Panc1 (cell line): Measurements from ENCODE around the gene BICDL2. TPM values are rescaled to one million over a fixed set of nuclear protein-coding genes. Genes with fewer than 3 reads are reported as not detected.

ENCODE experiments used
- ATAC-seq: fragments of 200-7000 bp; cut with Tn5 transposase; 2 replicates; pipeline ENCODE4 v1.9.1; 2020; ENCODE audit warnings: mild to moderate bottlenecking, moderate library complexity
- BruUV-seq: library from RNA; stranded (reverse); fragments of 400-500 nt; replicated peaks from 2 replicates; lab custom pipeline; 2021; lab: Mats Ljungman, UMichigan
- CTCF ChIA-PET: fragments of 300-600 bp; sonication (Branson Sonifier 250); formaldehyde crosslinking; loops from one replicate; lab custom pipeline; 2022; ENCODE audit warnings: antibody characterized with exemption; lab: Charles Lee
- POLR2A ChIA-PET: fragments of 300-600 bp; sonication (Branson Sonifier 250); formaldehyde crosslinking; loops from one replicate; lab custom pipeline; 2022; ENCODE audit warnings: antibody characterized with exemption; lab: Charles Lee
- DNase-seq: peaks from one replicate; pipeline ENCODE4 v3.0.0-alpha.2; 2010; ENCODE audit warnings: low read depth, low spot score
- H3K27ac ChIP-seq: 2 replicates; pipeline ENCODE4 v1.5.1; 2011; ENCODE audit warnings: mild to moderate bottlenecking, low read length, inconsistent platforms
- H3K27me3 ChIP-seq: fragments of 200-500 bp; sonication (Bioruptor generic); 2 replicates; pipeline ENCODE4 v1.6.0; 2014; ENCODE audit warnings: low read length, inconsistent platforms; ENCODE audit not compliant: control insufficient read depth, insufficient read depth
- H3K36me3 ChIP-seq: fragments of 200-500 bp; sonication (Bioruptor generic); 2 replicates; pipeline ENCODE4 v1.5.1; 2014; ENCODE audit warnings: inconsistent platforms, mild to moderate bottlenecking, low read length, moderate library complexity; ENCODE audit not compliant: control insufficient read depth, insufficient read depth
- H3K4me1 ChIP-seq: 2 replicates; pipeline ENCODE4 v1.5.1; 2011; ENCODE audit warnings: inconsistent platforms, mild to moderate bottlenecking, low read length, moderate library complexity; ENCODE audit not compliant: control insufficient read depth, insufficient read depth
- H3K4me3 ChIP-seq, 2 experiments: 2 replicates each; pipeline ENCODE4 v1.5.1; 2011 to 2012; ENCODE audit warnings: low read depth in 2 of 2, low read length in 2 of 2, mild to moderate bottlenecking in 2 of 2, inconsistent platforms in 1 of 2, moderate library complexity in 1 of 2
- H3K9me3 ChIP-seq: fragments of 200-500 bp; sonication (Bioruptor generic); 2 replicates; pipeline ENCODE4 v1.5.1; 2014; ENCODE audit warnings: low read depth, mild to moderate bottlenecking, inconsistent platforms, low read length, moderate library complexity; ENCODE audit not compliant: control insufficient read depth, insufficient read depth
- CTCF ChIP-seq: fragments of 450-650 bp; IDR thresholded peaks from 2 replicates; pipeline ENCODE4 v1.5.1; 2017; ENCODE audit warnings: mild to moderate bottlenecking
- POLR2AphosphoS5 ChIP-seq: IDR thresholded peaks from 2 replicates; pipeline ENCODE4 v1.6.1; 2012; ENCODE audit warnings: mild to moderate bottlenecking, low read depth, low read length, moderate library complexity
- REST ChIP-seq, 2 experiments: IDR thresholded peaks; 2 replicates each; pipeline ENCODE4 v1.6.1; 2011 to 2012; ENCODE audit warnings: low read depth in 2 of 2, control low read depth in 1 of 2, low read length in 1 of 2, mild to moderate bottlenecking in 1 of 2, moderate library complexity in 1 of 2; ENCODE audit not compliant: insufficient read depth in 1 of 2
- SIN3A ChIP-seq: IDR thresholded peaks from 2 replicates; pipeline ENCODE4 v1.6.1; 2012; ENCODE audit warnings: low read depth, mild to moderate bottlenecking, low read length, moderate library complexity, borderline replicate concordance; ENCODE audit not compliant: insufficient read depth
- TCF7L2 ChIP-seq: IDR thresholded peaks from 2 replicates; pipeline ENCODE4 v1.6.1; 2011; ENCODE audit warnings: mild to moderate bottlenecking, low read depth, low read length, inconsistent platforms
- in situ Hi-C: cut with HindIII; loops from 2 replicates; pipeline ENCODE4 v1.10.0; 2016; ENCODE audit warnings: low sequenced_read_pairs, low pct_unique_long_range_greater_than_20kb
- intact Hi-C: fragments of 100-400 bp; cut with micrococcal nuclease; formaldehyde crosslinking; loops from one replicate; pipeline ENCODE4 v1.10.0; 2022; ENCODE audit not compliant: unreplicated experiment
- total RNA-seq: library from RNA; stranded (reverse); gene quantifications from one replicate; pipeline ENCODE4 v1.2.1, GENCODE V29; 2021; ENCODE audit not compliant: unreplicated experiment

BICDL2 gene
- total RNA-seq, 1 experiment from 2014 or later = 0.21 TPM

GRCh38 chr16:3017794-3018506 lies 18.8 kb downstream of the BICDL2 start, which contains the start of gene CLDN6:
TSS of gene CLDN6 (minus strand) at chr16:3018183. CDS start at chr16:3016021, 2,162 bp downstream.
- H3K36me3 ChIP-seq = peaks cover 9% of the 10 kb centered on the region
- BruUV-seq = no TSS peak
- no peak within 1 kb of the TSS for H3K4me3 ChIP-seq
- TF ChIP-seq POLR2AphosphoS5 (no peak), CTCF (peak; percentile 16; the same call in 1 of the 2 replicates)
- H3K4me1 ChIP-seq = peaks cover 18% of the 10 kb centered on the region
- in situ Hi-C loops (no loop called here), intact Hi-C loops (no loop called here)
- ChIA-PET CTCF (interaction anchor here (1.0 kb wide), 1 partner anchor 10 kb away, joined by 3 read pairs; no protein-coding TSS in a partner anchor), POLR2A (no interaction called here)
- DNase-seq (no peak), ATAC-seq (no peak)
- no peaks in the 10 kb centered on the region for H3K27me3 ChIP-seq
- H3K9me3 ChIP-seq = no peaks in the 10 kb centered on the region
- H3K27ac ChIP-seq = no peak within 1 kb of the TSS

DNA sequence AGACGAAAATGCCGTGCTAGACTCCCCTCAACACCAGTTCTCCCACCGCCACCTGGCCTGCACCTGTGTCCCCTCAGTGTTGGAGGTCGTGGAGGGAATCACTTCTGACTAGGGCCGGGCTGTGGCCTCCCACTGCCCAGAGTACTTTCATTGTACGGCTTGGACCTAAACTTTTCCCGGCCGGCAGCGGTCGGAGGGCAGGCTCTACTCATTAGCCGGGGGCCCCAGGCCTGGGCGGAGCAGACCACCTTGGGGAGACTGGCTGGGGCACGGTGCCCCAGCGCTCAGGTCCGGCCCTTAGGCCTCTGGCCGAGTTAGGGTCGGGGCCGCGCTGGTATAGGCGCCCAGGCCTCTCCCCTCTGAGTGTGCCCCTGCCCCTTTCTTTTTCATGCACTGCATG lies 19.4 kb downstream of the BICDL2 start:
- Histone ChIP-seq H3K9me3 (no peaks in the 10 kb centered on the region), H3K36me3 (peaks cover 9% of the 10 kb centered on the region), H3K27ac (no peak overlapping the region), H3K27me3 (no peaks in the 10 kb centered on the region), H3K4me3 (no peak overlapping the region), H3K4me1 (peaks cover 14% of the 10 kb centered on the region)
- BruUV-seq = no TSS peak
- intact Hi-C loops = no loop called here
- ChIA-PET CTCF (no interaction called here), POLR2A (no interaction called here)
- DNase-seq (no peak), ATAC-seq (no peak)
- TF ChIP-seq POLR2AphosphoS5 = no peak
- no peak for TF ChIP-seq CTCF
- TF ChIP-seq TCF7L2 = no peak
- no peak for TF ChIP-seq SIN3A
- no peak for TF ChIP-seq REST (IDR thresholded peaks at IDR 0.05; ENCODE audit: insufficient read depth in 1 of 2, low read depth in 2 of 2, low read length in 1 of 2)
- in situ Hi-C loops = no loop called here
